CD14-positive monocyte (primary cell): ENCODE measurements around the gene TMEFF2. TPM values are rescaled to one million over a fixed set of nuclear protein-coding genes. Genes with fewer than 3 reads are reported as not detected.

Experiments
- DNase-seq, 3 donors: peaks; one replicate each; pipeline ENCODE4 v3.0.0-alpha.2; 2011 to 2022
- H2AFZ ChIP-seq: 2 replicates; pipeline ENCODE4 v1.6.0; 2012; ENCODE audit warnings: mild to moderate bottlenecking, low read depth, low read length, inconsistent platforms; ENCODE audit not compliant: insufficient read depth, poor library complexity, severe bottlenecking
- H3K27ac ChIP-seq, 2 donors: 1 replicate in 1 of 2; 2 replicates in 1 of 2; pipeline ENCODE4 v1.5.1; 2012 to 2013; ENCODE audit warnings: low read length in 2 of 2, control low read depth in 1 of 2, inconsistent platforms in 1 of 2, low read depth in 1 of 2, mild to moderate bottlenecking in 1 of 2
- H3K27me3 ChIP-seq, 2 donors: one replicate each; pipeline versions ENCODE4 v1.6.0 to v1.6.1; 2011 to 2013; ENCODE audit warnings: low read length in 2 of 2; ENCODE audit not compliant: control insufficient read depth in 2 of 2, insufficient read depth in 2 of 2
- H3K36me3 ChIP-seq, 2 donors: replicated peaks in 1 of 2; 1 replicate in 1 of 2; 2 replicates in 1 of 2; pipeline versions ENCODE4 v1.5.1 to v1.6.1; 2012 to 2013; ENCODE audit warnings: low read length in 2 of 2, control low read depth in 1 of 2, inconsistent platforms in 1 of 2, mild to moderate bottlenecking in 1 of 2; ENCODE audit not compliant: insufficient read depth in 2 of 2, control insufficient read depth in 1 of 2
- H3K4me1 ChIP-seq, 2 donors: 1 replicate in 1 of 2; 2 replicates in 1 of 2; pipeline versions ENCODE4 v1.5.1 to v1.6.1; 2012 to 2013; ENCODE audit warnings: low read length in 2 of 2, control low read depth in 1 of 2, inconsistent platforms in 1 of 2, mild to moderate bottlenecking in 1 of 2, moderate library complexity in 1 of 2; ENCODE audit not compliant: insufficient read depth in 2 of 2, control insufficient read depth in 1 of 2
- H3K4me2 ChIP-seq: replicated peaks from 2 replicates; pipeline ENCODE3; 2012; ENCODE audit warnings: low read length, moderate library complexity, mild to moderate bottlenecking; ENCODE audit not compliant: poor library complexity, severe bottlenecking; ENCODE audit errors: extremely low read depth
- H3K4me3 ChIP-seq, 3 experiments: fragments of 200-600 bp in 1 of 3; sonication (generic) in 1 of 3; replicated peaks in 1 of 3; 1 replicate in 2 of 3; 2 replicates in 1 of 3; pipeline ENCODE4 v1.5.1; 2011 to 2013; ENCODE audit warnings: low read length in 3 of 3, mild to moderate bottlenecking in 3 of 3, control low read depth in 2 of 3, low read depth in 2 of 3, inconsistent platforms in 1 of 3, moderate library complexity in 1 of 3
- H3K79me2 ChIP-seq: 2 replicates; pipeline ENCODE4 v1.6.0; 2012; ENCODE audit warnings: mild to moderate bottlenecking, control low read depth, inconsistent platforms, low read length, moderate library complexity; ENCODE audit not compliant: insufficient read depth
- H3K9ac ChIP-seq: 2 replicates; pipeline ENCODE4 v1.6.0; 2017; ENCODE audit warnings: low read length, mild to moderate bottlenecking; ENCODE audit not compliant: insufficient read depth, poor library complexity, severe bottlenecking
- H3K9me3 ChIP-seq, 2 donors: replicated peaks in 1 of 2; 1 replicate in 1 of 2; 2 replicates in 1 of 2; pipeline versions ENCODE4 v1.5.1 to v1.6.1; 2012 to 2013; ENCODE audit warnings: low read length in 2 of 2, control low read depth in 1 of 2; ENCODE audit not compliant: control insufficient read depth in 1 of 2, insufficient read depth in 1 of 2
- H4K20me1 ChIP-seq: 2 replicates; pipeline ENCODE4 v1.6.0; 2012; ENCODE audit warnings: mild to moderate bottlenecking, low read length, control low read depth, moderate library complexity; ENCODE audit not compliant: insufficient read depth
- H3K27ac Mint-ChIP-seq, 7 donors: one replicate each; pipeline ENCODE4 v1.8.0; 2020; ENCODE audit warnings: mild to moderate bottlenecking in 7 of 7, mixed read lengths in 7 of 7, moderate library complexity in 6 of 7, inconsistent platforms in 2 of 7
- H3K27me3 Mint-ChIP-seq, 3 donors: one replicate each; pipeline ENCODE4 v1.8.0; 2021 to 2022; ENCODE audit warnings: low read depth in 3 of 3, mild to moderate bottlenecking in 3 of 3, mixed read lengths in 3 of 3, moderate library complexity in 3 of 3, inconsistent platforms in 1 of 3
- H3K36me3 Mint-ChIP-seq, 2 donors: one replicate each; pipeline ENCODE4 v1.8.0; 2020; ENCODE audit warnings: mixed read lengths in 2 of 2, inconsistent platforms in 1 of 2, mild to moderate bottlenecking in 1 of 2
- H3K4me1 Mint-ChIP-seq: one replicate; pipeline ENCODE4 v1.8.0; 2020; ENCODE audit warnings: mild to moderate bottlenecking, mixed read lengths
- H3K4me3 Mint-ChIP-seq, 2 donors: one replicate each; pipeline ENCODE4 v1.8.0; 2020; ENCODE audit warnings: mild to moderate bottlenecking in 2 of 2, mixed read lengths in 2 of 2, moderate library complexity in 1 of 2
- H3K9me3 Mint-ChIP-seq, 7 donors: one replicate each; pipeline ENCODE4 v1.8.0; 2020 to 2022; ENCODE audit warnings: mixed read lengths in 7 of 7, mild to moderate bottlenecking in 6 of 7, moderate library complexity in 6 of 7, inconsistent platforms in 2 of 7
- CTCF ChIP-seq: fragments of 200-600 bp; IDR thresholded peaks from one replicate; pipeline ENCODE4 v1.8.0; 2022; ENCODE audit warnings: antibody characterized with exemption, mild to moderate bottlenecking
- WGBS: methylation state at CpG from one replicate; pipeline ENCODE4 v1.1.5; 2013; ENCODE audit warnings: missing lambda C conversion rate; ENCODE audit not compliant: insufficient coverage; 5-methylcytosine and 5-hydroxymethylcytosine counted together
- intact Hi-C, 2 donors: fragments of 100-400 bp; cut with micrococcal nuclease; formaldehyde crosslinking; loops; one replicate each; pipeline versions ENCODE4 v1.15.0 to v1.15.1; 2023
- polyA plus RNA-seq, 3 donors: library from polyadenylated mRNA; depleted of rRNA in 1 of 3; unstranded in 2 of 3; stranded (reverse) in 1 of 3; fragments of 300-500 nt in 2 of 3; fragments of >200 nt in 1 of 3; fragmentation: Illumina TruSeq in 2 of 3; gene quantifications; 1 replicate in 2 of 3; 2 replicates in 1 of 3; pipeline ENCODE4 v1.2.3, GENCODE V29; 2012 to 2021

Gene TMEFF2
- polyA plus RNA-seq, 3 donors, result not detected

GRCh38 chr2:192060161-192060560, 134.6 kb downstream of the TMEFF2 start:
- peaks cover 0 to 2% (median 0%) of the 10 kb centered on the region in 7 donors for H3K9me3 Mint-ChIP-seq

GRCh38 chr2:192059266-192059665, 135.5 kb downstream of the TMEFF2 start:
- Histone ChIP-seq H3K79me2 (no peaks in the 10 kb centered on the region), H3K27ac (no peak overlapping the region), H4K20me1 (no peaks in the 10 kb centered on the region), H3K9ac (no peak overlapping the region), H2AFZ (no peak overlapping the region), H3K4me2 (no peak overlapping the region), H3K27me3 (no peaks in the 10 kb centered on the region), H3K4me1 (no peaks in the 10 kb centered on the region), H3K36me3 (no peaks in the 10 kb centered on the region), H3K9me3 (no peaks in the 10 kb centered on the region), H3K4me3 (no peak overlapping the region)
- H3K27me3 Mint-ChIP-seq, result peaks cover 0 to 3% (median 0%) of the 10 kb centered on the region in 3 donors
- TF ChIP-seq CTCF, result no peak
- H3K36me3 Mint-ChIP-seq, result no peaks in the 10 kb centered on the region
- no peak overlapping the region for H3K27ac Mint-ChIP-seq
- intact Hi-C loops, result no loop called here
- H3K4me3 Mint-ChIP-seq, result no peak overlapping the region
- H3K9me3 Mint-ChIP-seq, result peaks cover 0 to 2% (median 0%) of the 10 kb centered on the region in 7 donors
- no CpG with 5 or more reads among the region's 2 CpGs for WGBS
- no peak for DNase-seq
- peaks cover 2% of the 10 kb centered on the region for H3K4me1 Mint-ChIP-seq

More at GRCh38 chr2:192060161-192060560, 134.6 kb downstream of the TMEFF2 start:
- no peaks in the 10 kb centered on the region for H3K9me3 ChIP-seq
- Mint-ChIP-seq H3K27ac (no peak overlapping the region), H3K36me3 (no peaks in the 10 kb centered on the region), H3K27me3 (peaks cover 0 to 1% (median 0%) of the 10 kb centered on the region in 3 donors), H3K4me1 (peaks cover 2% of the 10 kb centered on the region), H3K4me3 (no peak overlapping the region)
- H2AFZ ChIP-seq, result no peak overlapping the region
- intact Hi-C loops, result no loop called here
- no peaks in the 10 kb centered on the region for H3K79me2 ChIP-seq
- no peaks in the 10 kb centered on the region for H3K27me3 ChIP-seq
- DNase-seq, result no peak
- H3K27ac ChIP-seq, result no peak overlapping the region
- TF ChIP-seq CTCF, result no peak
- no peaks in the 10 kb centered on the region for H3K36me3 ChIP-seq
- H4K20me1 ChIP-seq, result no peaks in the 10 kb centered on the region
- no peak overlapping the region for H3K9ac ChIP-seq
- no peaks in the 10 kb centered on the region for H3K4me1 ChIP-seq
- no CpG with 5 or more reads among the region's 3 CpGs for WGBS
- H3K4me2 ChIP-seq, result no peak overlapping the region
- no peak overlapping the region for H3K4me3 ChIP-seq
